Transverse colon (tissue), 4 donors: ENCODE data around the gene FXYD6. TPM values are rescaled to one million over a fixed set of nuclear protein-coding genes. Genes with fewer than 3 reads are reported as not detected.
A peak's percentile ranks its signal among the peaks of the same experiment; 100 is the strongest.

ENCODE experiments used
- DNase-seq: peaks from one replicate; pipeline ENCODE4 v3.0.0-alpha.2; 2019
- H3K27ac ChIP-seq, 4 donors: fragments of 200-600 bp; sonication (generic); 2 replicates each; pipeline ENCODE4 v1.5.1; 2016 to 2018; ENCODE audit warnings: inconsistent platforms in 4 of 4
- H3K27me3 ChIP-seq: fragments of 200-600 bp; sonication (generic); 2 replicates; pipeline ENCODE4 v1.5.1; 2017; ENCODE audit warnings: inconsistent platforms
- H3K36me3 ChIP-seq, 4 donors: fragments of 200-600 bp; sonication (generic); 2 replicates each; pipeline ENCODE4 v1.5.1; 2017 to 2019; ENCODE audit warnings: inconsistent platforms in 4 of 4
- H3K4me1 ChIP-seq, 4 donors: fragments of 200-600 bp; sonication (generic); 2 replicates each; pipeline ENCODE4 v1.5.1; 2017 to 2020; ENCODE audit warnings: inconsistent platforms in 4 of 4
- H3K4me3 ChIP-seq, 4 donors: fragments of 200-600 bp; sonication (generic); 1 replicate in 1 of 4; 2 replicates in 3 of 4; pipeline versions ENCODE4 v1.5.1 to v1.6.1; 2017 to 2019; ENCODE audit warnings: inconsistent platforms in 4 of 4
- H3K9me3 ChIP-seq, 2 donors: fragments of 200-600 bp; sonication (generic); 2 replicates each; pipeline ENCODE4 v1.5.1; 2017 to 2019; ENCODE audit warnings: inconsistent platforms in 2 of 2
- EP300 ChIP-seq: sonication (generic); formaldehyde crosslinking; IDR thresholded peaks from one replicate; pipeline ENCODE4 v1.6.1; 2017; ENCODE audit warnings: antibody characterized with exemption, low read depth
- POLR2A ChIP-seq: fragments of 450-650 bp; IDR thresholded peaks from one replicate; pipeline ENCODE4 v1.6.1; 2016; ENCODE audit warnings: antibody characterized with exemption, mild to moderate bottlenecking, moderate library complexity
- POLR2AphosphoS5 ChIP-seq, 3 donors: sonication (generic); formaldehyde crosslinking; IDR thresholded peaks; one replicate each; pipeline ENCODE4 v1.6.1; 2016; ENCODE audit warnings: antibody characterized with exemption in 3 of 3
- WGBS, 2 donors: methylation state at CpG; one replicate each; pipeline ENCODE4 v1.1.5; 2018; ENCODE audit warnings: low coverage in 1 of 2; 5-methylcytosine and 5-hydroxymethylcytosine counted together
- in situ Hi-C, 4 donors: fragments of 200-750 bp; cut with MboI; loops; one replicate each; pipeline versions ENCODE4 v1.15.0 to v1.15.1; 2017; ENCODE audit warnings: low sequenced_read_pairs in 3 of 4, low pct_ligation_motif_present in 1 of 4, low pct_unique_long_range_greater_than_20kb in 1 of 4
- intact Hi-C: fragments of 100-400 bp; cut with DNase I; formaldehyde crosslinking; loops from one replicate; pipeline ENCODE4 v1.15.1; 2023; ENCODE audit warnings: low total_unique reads
- total RNA-seq, 4 donors: library from RNA; depleted of rRNA; stranded (reverse); fragments of >200 nt; gene quantifications; one replicate each; pipeline ENCODE4 v1.1.0, GENCODE V29; 2016
- TF ChIP-seq, protein P1 (sequence below), 5 experiments: fragments of 200-600 bp in 3 of 5; fragments of 450-650 bp in 2 of 5; sonication (generic) in 3 of 5; IDR thresholded peaks; 1 replicate in 2 of 5; 2 replicates in 3 of 5; pipeline ENCODE4 v1.5.1; 2016 to 2017; ENCODE audit warnings: antibody characterized with exemption in 5 of 5, inconsistent platforms in 3 of 5, mild to moderate bottlenecking in 2 of 5, moderate library complexity in 1 of 5

Gene FXYD6
- total RNA-seq, 4 donors from 2014 or later = 29.2 to 62.5 (median 46.0) TPM

DNA sequence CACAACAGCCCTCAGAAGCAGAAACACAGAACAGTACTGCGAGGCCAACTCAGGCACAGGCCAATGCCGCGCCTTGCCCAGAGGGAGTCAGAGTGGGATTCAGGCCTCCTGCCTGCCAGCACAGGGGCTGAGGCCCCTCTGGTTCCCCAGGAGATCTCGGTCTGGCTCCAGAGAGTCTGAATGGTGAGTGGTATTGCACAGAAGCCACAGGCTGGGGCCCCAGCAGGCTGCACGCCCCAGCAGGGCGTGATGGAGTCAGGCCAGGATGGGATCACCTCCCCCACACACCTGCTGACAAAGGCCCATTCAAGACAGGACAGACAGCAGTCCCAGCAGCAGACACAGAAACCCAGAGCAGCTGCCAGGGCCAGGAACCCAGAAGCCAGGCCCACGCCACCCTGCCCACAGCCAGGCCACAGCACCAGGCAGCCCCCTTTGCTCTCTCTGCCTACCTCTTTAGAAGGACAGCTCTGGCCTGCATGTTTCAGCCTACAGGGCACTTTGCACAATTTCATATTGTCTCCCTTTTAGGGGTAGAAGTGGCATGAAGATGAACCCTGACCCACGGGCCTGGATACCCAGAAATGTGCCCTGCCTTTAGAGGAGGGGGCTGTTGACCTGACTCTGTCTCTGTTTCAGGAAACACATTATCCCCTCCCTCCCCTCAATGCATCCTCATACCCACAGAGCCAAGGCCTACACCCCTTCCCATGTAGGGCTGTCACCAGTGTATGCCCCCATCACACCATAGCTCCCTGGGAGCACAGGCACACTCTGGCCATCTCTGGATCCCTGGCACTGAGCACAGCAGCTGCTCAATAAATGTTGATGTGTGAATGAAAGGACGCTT, 6.1 kb downstream of the FXYD6 start:
- in situ Hi-C loops (no loop called here), intact Hi-C loops (no loop called here)
- no peak for DNase-seq
- no peaks in the 10 kb centered on the region for H3K9me3 ChIP-seq
- peak overlapping the region; percentile 47 to 90 (median 62) for H3K27ac ChIP-seq
- no peaks in the 10 kb centered on the region for H3K36me3 ChIP-seq
- TF ChIP-seq POLR2A (no peak), POLR2AphosphoS5 (IDR thresholded peaks at IDR 0.05) (no peak), EP300 (no peak)
- TF ChIP-seq, protein P1, sequence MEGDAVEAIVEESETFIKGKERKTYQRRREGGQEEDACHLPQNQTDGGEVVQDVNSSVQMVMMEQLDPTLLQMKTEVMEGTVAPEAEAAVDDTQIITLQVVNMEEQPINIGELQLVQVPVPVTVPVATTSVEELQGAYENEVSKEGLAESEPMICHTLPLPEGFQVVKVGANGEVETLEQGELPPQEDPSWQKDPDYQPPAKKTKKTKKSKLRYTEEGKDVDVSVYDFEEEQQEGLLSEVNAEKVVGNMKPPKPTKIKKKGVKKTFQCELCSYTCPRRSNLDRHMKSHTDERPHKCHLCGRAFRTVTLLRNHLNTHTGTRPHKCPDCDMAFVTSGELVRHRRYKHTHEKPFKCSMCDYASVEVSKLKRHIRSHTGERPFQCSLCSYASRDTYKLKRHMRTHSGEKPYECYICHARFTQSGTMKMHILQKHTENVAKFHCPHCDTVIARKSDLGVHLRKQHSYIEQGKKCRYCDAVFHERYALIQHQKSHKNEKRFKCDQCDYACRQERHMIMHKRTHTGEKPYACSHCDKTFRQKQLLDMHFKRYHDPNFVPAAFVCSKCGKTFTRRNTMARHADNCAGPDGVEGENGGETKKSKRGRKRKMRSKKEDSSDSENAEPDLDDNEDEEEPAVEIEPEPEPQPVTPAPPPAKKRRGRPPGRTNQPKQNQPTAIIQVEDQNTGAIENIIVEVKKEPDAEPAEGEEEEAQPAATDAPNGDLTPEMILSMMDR (IDR thresholded peaks at IDR 0.05) = no peak
- peaks cover 17% of the 10 kb centered on the region for H3K27me3 ChIP-seq
- no peak overlapping the region for H3K4me3 ChIP-seq
- peaks cover 7 to 47% (median 37%) of the 10 kb centered on the region in 4 donors for H3K4me1 ChIP-seq
- 67 to 72% methylated on average over 1 to 9 of the region's 9 CpGs for WGBS, 2 donors

DNA sequence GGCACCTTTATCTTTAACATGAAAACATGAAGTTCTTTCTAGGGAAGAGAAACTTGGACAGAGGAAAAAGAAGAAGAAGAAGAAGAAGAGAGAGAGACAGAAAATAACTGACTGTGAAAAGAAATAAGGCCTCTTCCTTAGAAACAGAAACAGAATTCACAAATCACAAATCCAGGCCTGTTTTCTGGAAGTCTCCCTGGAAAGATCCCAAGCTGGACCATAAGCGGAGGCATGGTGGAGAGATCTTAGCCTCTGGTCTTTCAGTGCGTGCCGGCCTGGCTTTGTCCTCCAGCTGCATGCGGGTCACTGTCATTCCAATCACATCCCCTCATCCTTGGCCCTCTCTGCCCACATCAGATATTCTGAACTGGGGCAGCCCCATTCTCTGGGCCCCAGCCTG, 6.9 kb downstream of the FXYD6 start:
- no peak overlapping the region for H3K4me3 ChIP-seq
- TF ChIP-seq POLR2AphosphoS5 (IDR thresholded peaks at IDR 0.05) (no peak), POLR2A (no peak), EP300 (no peak)
- TF ChIP-seq, protein P1 (IDR thresholded peaks at IDR 0.05) = no peak
- no peak for DNase-seq
- peaks cover 10% of the 10 kb centered on the region for H3K27me3 ChIP-seq
- H3K9me3 ChIP-seq = no peaks in the 10 kb centered on the region
- peak overlapping the region; percentile 47 to 90 (median 62) for H3K27ac ChIP-seq
- H3K36me3 ChIP-seq = no peaks in the 10 kb centered on the region
- in situ Hi-C loops (no loop called here), intact Hi-C loops (no loop called here)
- peaks cover 7 to 43% (median 33%) of the 10 kb centered on the region in 4 donors for H3K4me1 ChIP-seq
- WGBS, 2 donors = 46% methylated on average over 4 of the region's 4 CpGs; no CpG with 5 or more reads in 1 of the 2 donors

DNA sequence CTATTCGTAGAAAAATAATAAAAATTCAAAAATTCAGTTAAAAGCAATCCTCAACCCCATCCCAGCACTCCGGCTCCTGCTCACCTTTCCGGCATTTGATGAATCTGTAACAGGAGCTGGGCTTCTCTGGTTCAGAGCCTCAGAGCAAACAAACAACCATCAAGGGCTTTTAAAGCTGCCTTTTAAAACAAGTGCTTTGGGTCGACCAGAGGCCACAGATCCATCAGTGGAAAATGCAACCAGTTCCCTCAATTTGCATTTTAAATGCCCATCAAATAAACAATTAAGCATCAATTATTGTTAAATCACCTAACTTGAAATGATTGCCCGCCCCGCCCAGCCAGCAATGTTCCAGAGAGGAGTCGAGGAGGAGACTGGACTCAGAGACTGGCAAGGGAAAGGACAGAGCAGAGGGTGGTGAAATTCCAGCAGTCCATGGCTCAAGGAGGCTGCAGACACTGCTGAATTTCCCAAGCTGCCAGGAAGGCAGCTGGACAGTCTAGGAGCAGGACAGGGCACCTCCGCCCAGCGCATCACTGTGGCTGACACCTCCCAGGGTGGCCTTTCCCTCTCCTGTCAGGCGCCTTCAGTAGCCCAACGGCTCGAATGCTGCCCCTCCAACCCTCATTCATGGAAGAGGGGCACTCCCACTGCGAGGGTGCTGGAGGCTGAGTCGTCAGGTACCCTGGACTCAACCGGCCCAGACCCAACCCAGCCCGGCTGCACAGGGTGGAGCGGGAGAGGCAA, 7.5 kb downstream of the FXYD6 start:
- Histone ChIP-seq H3K36me3 (no peaks in the 10 kb centered on the region), H3K27me3 (peaks cover 6% of the 10 kb centered on the region), H3K4me1 (peaks cover 7 to 39% (median 31%) of the 10 kb centered on the region in 4 donors), H3K9me3 (no peaks in the 10 kb centered on the region), H3K4me3 (no peak overlapping the region), H3K27ac (peak overlapping the region; percentile 47 to 90 (median 62))
- in situ Hi-C loops = no loop called here
- intact Hi-C loops = no loop called here
- 81 to 85% methylated on average over 3 to 17 of the region's 17 CpGs for WGBS, 2 donors
- no peak for TF ChIP-seq EP300
- TF ChIP-seq POLR2A = no peak
- DNase-seq = no peak

DNA sequence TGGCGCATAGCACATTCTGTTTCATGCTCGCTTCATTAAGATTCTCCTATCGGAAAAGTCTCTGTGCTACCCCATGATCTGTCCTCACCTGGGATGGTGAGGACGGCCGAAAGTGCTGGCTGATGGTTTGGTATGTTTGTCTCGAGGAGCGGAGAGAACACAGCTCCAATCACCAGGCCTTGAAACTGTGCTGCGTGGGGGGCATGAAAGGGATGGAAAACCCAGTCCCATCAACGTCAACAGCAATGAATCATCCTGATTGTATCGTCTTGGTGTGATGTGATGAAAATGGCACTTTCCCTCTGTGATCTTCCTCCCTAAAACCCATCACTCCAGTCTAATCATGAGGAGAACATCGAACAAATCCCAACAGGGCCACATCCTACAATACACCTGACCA, 8.4 kb downstream of the FXYD6 start:
- no peaks in the 10 kb centered on the region for H3K36me3 ChIP-seq
- no peak for DNase-seq
- intact Hi-C loops (no loop called here), in situ Hi-C loops (no loop called here)
- peak overlapping the region in 1 of 4 donors; percentile 90 for H3K27ac ChIP-seq
- H3K4me1 ChIP-seq = peaks cover 7 to 40% (median 27%) of the 10 kb centered on the region in 4 donors
- H3K4me3 ChIP-seq = no peak overlapping the region
- WGBS, 2 donors = 80 to 92% methylated on average over 5 to 11 of the region's 11 CpGs
- TF ChIP-seq EP300 = no peak
- TF ChIP-seq, protein P1 (IDR thresholded peaks at IDR 0.05) = no peak
- no peak for TF ChIP-seq POLR2A
- TF ChIP-seq POLR2AphosphoS5 (IDR thresholded peaks at IDR 0.05) = no peak
- H3K27me3 ChIP-seq = no peaks in the 10 kb centered on the region
- H3K9me3 ChIP-seq = no peaks in the 10 kb centered on the region
